Measurements from ENCODE around the gene RPRD1A. TPM values are rescaled to one million over a fixed set of nuclear protein-coding genes. Genes with fewer than 3 reads are reported as not detected.

Gene RPRD1A
- total and polyA plus RNA-seq, 9 of the 15 experiments (the other 6 are each of a cell fraction or from before 2014, with no cell fraction given) = 30.2 to 142 (median 66.0) TPM

- Histone ChIP-seq H3K4me2 (ENCODE audit: insufficient read depth, low read length) (no peak overlapping the region), H3K4me3 (no peak overlapping the region), H3K27ac (ENCODE audit: extremely low read depth, low read depth, low read length) (no peak overlapping the region), H3K4me1 (replicated peaks in 1 of 2; ENCODE audit: control insufficient read depth in 2 of 2, insufficient read depth in 2 of 2, low read length in 2 of 2) (no peaks in the 10 kb centered on the region), H2AFZ (ENCODE audit: low read depth, low read length) (no peak overlapping the region), H3K9me3 (replicated peaks; ENCODE audit: control insufficient read depth, insufficient read depth, low read depth, low read length) (0 out of 2 replicates have a peak, but pooled peaks cover 1% of the 10 kb centered on the region), H3K9ac (ENCODE audit: insufficient read depth in 1 of 2, low read depth in 2 of 2, low read length in 2 of 2) (no peak overlapping the region), H3K79me2 (ENCODE audit: control insufficient read depth, insufficient read depth, low read length) (peaks cover 99% of the 10 kb centered on the region), H3K27me3 (ENCODE audit: control insufficient read depth in 2 of 2, insufficient read depth in 2 of 2, low read length in 2 of 2) (no peaks in the 10 kb centered on the region), H4K20me1 (replicated peaks; ENCODE audit: control insufficient read depth, insufficient read depth, low read length) (peaks cover 3% of the 10 kb centered on the region; the same call in 1 of the 2 replicates), H3K36me3 (ENCODE audit: control insufficient read depth, insufficient read depth, low read length) (no peaks in the 10 kb centered on the region; the same call in 2 of the 3 replicates), H3K9me1 (ENCODE audit: control insufficient read depth, insufficient read depth, low read length) (no peaks in the 10 kb centered on the region)
- in situ Hi-C loops (cut with MboI) = no loop called here
- DNase-seq (ENCODE audit: extremely low read depth in 1 of 4, low spot score in 3 of 4) (no peak), FAIRE-seq (no peak), ATAC-seq (no peak)
- intact Hi-C loops (cut with micrococcal nuclease) = no loop called here
- POLR2A ChIA-PET = interaction anchor here (0.7 to 1.1 kb wide), 3 partner anchors 10 to 19 kb away, joined by 3 to 6 read pairs (median 3); no protein-coding TSS in a partner anchor
- TF ChIP-seq ZNF324 (CRISPR knock-in tag; IDR thresholded peaks at IDR 0.05) = no peak
- TF ChIP-seq ZNF174 (CRISPR knock-in tag; IDR thresholded peaks at IDR 0.05) = no peak
- no peak for TF ChIP-seq ZNF778 (CRISPR knock-in tag; IDR thresholded peaks at IDR 0.05)
- TF ChIP-seq TCFL5 (CRISPR knock-in tag; conservative IDR thresholded peaks at IDR 0.05) = no peak
- TF ChIP-seq CBX5 (IDR thresholded peaks at IDR 0.05; ENCODE audit: borderline replicate concordance, low read depth) = no peak
- TF ChIP-seq CREBBP (IDR thresholded peaks at IDR 0.05; ENCODE audit: low read depth, low read length) = no peak
- no peak for TF ChIP-seq THRA (IDR thresholded peaks at IDR 0.05)
- TF ChIP-seq VEZF1 (CRISPR knock-in tag; IDR thresholded peaks at IDR 0.05) = no peak
- no peak for TF ChIP-seq CBX8 (IDR thresholded peaks at IDR 0.05; ENCODE audit: borderline replicate concordance, extremely low read depth, low read depth, low read length, poor library complexity, severe bottlenecking)
- no TSS peak for BruUV-seq (replicated peaks)
- CTCF ChIA-PET (ENCODE audit: low intra/inter-chr PET ratio) = no interaction called here
Observed at GRCh38 chr18:36047521-36047920, 19.8 kb downstream of the RPRD1A start.
